Tibial nerve (tissue), 4 donors: ENCODE results near the gene GNB5.

ENCODE experiments used
- EP300 ChIP-seq, 2 donors: sonication (generic); formaldehyde crosslinking; IDR thresholded peaks; one replicate each; pipeline ENCODE4 v1.6.1; 2017; ENCODE audit warnings: antibody characterized with exemption in 2 of 2, mild to moderate bottlenecking in 1 of 2
- POLR2A ChIP-seq, 2 donors: fragments of 450-650 bp; IDR thresholded peaks; one replicate each; pipeline ENCODE4 v1.6.1; 2017; ENCODE audit warnings: antibody characterized with exemption in 2 of 2, mild to moderate bottlenecking in 2 of 2, moderate library complexity in 2 of 2
- TF ChIP-seq, protein P1 (sequence below), 5 experiments: fragments of 200-600 bp in 3 of 5; fragments of 450-650 bp in 2 of 5; sonication (generic) in 3 of 5; IDR thresholded peaks; one replicate each; pipeline ENCODE4 v1.5.1; 2016 to 2019; ENCODE audit warnings: antibody characterized with exemption in 5 of 5, mild to moderate bottlenecking in 3 of 5, moderate library complexity in 2 of 5

DNA sequence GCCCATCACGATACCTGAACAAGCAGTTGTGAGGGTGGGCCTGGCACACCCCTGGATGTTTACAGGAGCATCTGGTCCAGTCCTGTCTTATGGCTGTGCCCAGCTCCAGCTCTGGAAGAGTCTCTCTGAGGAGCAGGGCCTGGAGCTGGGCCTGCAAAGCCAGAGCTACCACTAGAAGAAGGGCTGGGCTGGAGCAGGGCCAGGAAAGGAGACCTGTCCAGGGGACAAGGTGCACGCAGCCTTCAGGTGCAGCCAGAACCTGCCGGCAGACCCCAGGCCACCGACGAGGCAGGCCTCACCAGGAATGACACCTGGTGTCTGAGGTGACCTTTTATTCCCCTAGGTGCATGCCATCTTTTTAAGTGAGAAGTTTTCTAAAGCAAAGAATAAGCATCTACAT lies 70.2 kb downstream of the GNB5 start:
- TF ChIP-seq EP300 (IDR thresholded peaks at IDR 0.05), result no peak
- TF ChIP-seq, protein P1, sequence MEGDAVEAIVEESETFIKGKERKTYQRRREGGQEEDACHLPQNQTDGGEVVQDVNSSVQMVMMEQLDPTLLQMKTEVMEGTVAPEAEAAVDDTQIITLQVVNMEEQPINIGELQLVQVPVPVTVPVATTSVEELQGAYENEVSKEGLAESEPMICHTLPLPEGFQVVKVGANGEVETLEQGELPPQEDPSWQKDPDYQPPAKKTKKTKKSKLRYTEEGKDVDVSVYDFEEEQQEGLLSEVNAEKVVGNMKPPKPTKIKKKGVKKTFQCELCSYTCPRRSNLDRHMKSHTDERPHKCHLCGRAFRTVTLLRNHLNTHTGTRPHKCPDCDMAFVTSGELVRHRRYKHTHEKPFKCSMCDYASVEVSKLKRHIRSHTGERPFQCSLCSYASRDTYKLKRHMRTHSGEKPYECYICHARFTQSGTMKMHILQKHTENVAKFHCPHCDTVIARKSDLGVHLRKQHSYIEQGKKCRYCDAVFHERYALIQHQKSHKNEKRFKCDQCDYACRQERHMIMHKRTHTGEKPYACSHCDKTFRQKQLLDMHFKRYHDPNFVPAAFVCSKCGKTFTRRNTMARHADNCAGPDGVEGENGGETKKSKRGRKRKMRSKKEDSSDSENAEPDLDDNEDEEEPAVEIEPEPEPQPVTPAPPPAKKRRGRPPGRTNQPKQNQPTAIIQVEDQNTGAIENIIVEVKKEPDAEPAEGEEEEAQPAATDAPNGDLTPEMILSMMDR (IDR thresholded peaks at IDR 0.05), result no peak
- TF ChIP-seq POLR2A (IDR thresholded peaks at IDR 0.05), result no peak
